B cell (primary cell): ENCODE results near the gene KSR2. TPM values are rescaled to one million over a fixed set of nuclear protein-coding genes. Genes with fewer than 3 reads are reported as not detected.

Experiments used
- ATAC-seq: fragments of 200-7000 bp; cut with Tn5 transposase; one replicate; pipeline ENCODE4 v1.10.0; 2021; ENCODE audit warnings: low read depth, mild to moderate bottlenecking, moderate number of reproducible peaks, moderate library complexity
- CTCF ChIA-PET: fragments of 350-600 bp; sonication (Branson Sonifier 250); formaldehyde crosslinking; loops from one replicate; lab custom pipeline; 2021; ENCODE audit warnings: antibody characterized with exemption, inconsistent platforms; lab: Charles Lee
- POLR2A ChIA-PET: fragments of 350-600 bp; sonication (Branson Sonifier 250); formaldehyde crosslinking; loops from one replicate; lab custom pipeline; 2021; ENCODE audit warnings: antibody characterized with exemption; lab: Charles Lee
- DNase-seq: peaks from one replicate; pipeline ENCODE4 v3.0.0; 2013
- H2AFZ ChIP-seq: 2 replicates; pipeline ENCODE4 v1.6.1; 2012; ENCODE audit warnings: mild to moderate bottlenecking, low read depth, low read length; ENCODE audit not compliant: insufficient read depth, poor library complexity, severe bottlenecking
- H3K27ac ChIP-seq, 2 donors: 1 replicate in 1 of 2; 2 replicates in 1 of 2; pipeline ENCODE4 v1.5.1; 2012 to 2013; ENCODE audit warnings: low read length in 2 of 2, mild to moderate bottlenecking in 2 of 2, moderate library complexity in 1 of 2
- H3K27me3 ChIP-seq, 4 experiments: fragments of 200-600 bp in 1 of 4; sonication (generic) in 1 of 4; replicated peaks in 1 of 4; 1 replicate in 2 of 4; 2 replicates in 2 of 4; pipeline versions ENCODE4 v1.6.1 to v1.7.0; 2013 to 2016; ENCODE audit warnings: low read length in 3 of 4, mild to moderate bottlenecking in 2 of 4, mixed read lengths in 1 of 4, moderate library complexity in 1 of 4; ENCODE audit not compliant: insufficient read depth in 4 of 4, control insufficient read depth in 3 of 4; ENCODE audit errors: control extremely low read depth in 1 of 4
- H3K36me3 ChIP-seq, 2 experiments: replicated peaks in 1 of 2; 1 replicate in 1 of 2; 2 replicates in 1 of 2; pipeline versions ENCODE4 v1.6.1 to v1.7.1; 2013; ENCODE audit warnings: low read length in 1 of 2; ENCODE audit not compliant: insufficient read depth in 2 of 2, control insufficient read depth in 1 of 2; ENCODE audit errors: control extremely low read depth in 1 of 2, extremely low read depth in 1 of 2
- H3K4me1 ChIP-seq, 2 donors: fragments of 200-600 bp in 1 of 2; sonication (generic) in 1 of 2; 1 replicate in 1 of 2; 2 replicates in 1 of 2; pipeline versions ENCODE4 v1.5.1 to v1.6.1; 2013 to 2017; ENCODE audit warnings: low read length in 2 of 2; ENCODE audit not compliant: control insufficient read depth in 2 of 2, insufficient read depth in 2 of 2
- H3K4me2 ChIP-seq: replicated peaks from 2 replicates; pipeline ENCODE3; 2012; ENCODE audit warnings: mild to moderate bottlenecking, low read depth, low read length; ENCODE audit not compliant: poor library complexity, severe bottlenecking
- H3K4me3 ChIP-seq, 5 experiments: fragments of 200-600 bp in 1 of 5; sonication (generic) in 1 of 5; 1 replicate in 3 of 5; 2 replicates in 2 of 5; pipeline versions ENCODE4 v1.5.1 to v1.7.0; 2011 to 2016; ENCODE audit warnings: low read length in 4 of 5, mild to moderate bottlenecking in 4 of 5, low read depth in 2 of 5, control low read depth in 1 of 5, moderate library complexity in 1 of 5; ENCODE audit not compliant: insufficient read depth in 1 of 5; ENCODE audit errors: control extremely low read depth in 1 of 5, extremely low read depth in 1 of 5
- H3K79me2 ChIP-seq: fragments of 200-600 bp; sonication (generic); one replicate; pipeline ENCODE4 v1.6.0; 2016; ENCODE audit warnings: low read length; ENCODE audit not compliant: control insufficient read depth, insufficient read depth
- H3K9ac ChIP-seq: fragments of 200-600 bp; sonication (generic); 2 replicates; pipeline ENCODE4 v1.6.1; 2017; ENCODE audit warnings: mild to moderate bottlenecking, low read length, moderate library complexity
- H3K9me3 ChIP-seq, 3 donors: one replicate each; pipeline versions ENCODE4 v1.6.1 to v1.7.1; 2013; ENCODE audit warnings: low read length in 2 of 3; ENCODE audit not compliant: control insufficient read depth in 2 of 3, insufficient read depth in 1 of 3; ENCODE audit errors: control extremely low read depth in 1 of 3
- H4K20me1 ChIP-seq: 2 replicates; pipeline ENCODE4 v1.6.0; 2012; ENCODE audit warnings: mild to moderate bottlenecking, low read length; ENCODE audit not compliant: insufficient read depth, control insufficient read depth, poor library complexity, severe bottlenecking
- H3K27ac Mint-ChIP-seq: one replicate; pipeline ENCODE4 v1.8.0; 2021; ENCODE audit warnings: mixed read lengths
- H3K27me3 Mint-ChIP-seq: one replicate; pipeline ENCODE4 v1.8.0; 2021; ENCODE audit warnings: mixed read lengths
- H3K4me1 Mint-ChIP-seq: one replicate; pipeline ENCODE4 v1.8.0; 2021; ENCODE audit warnings: mixed read lengths
- H3K4me3 Mint-ChIP-seq: one replicate; pipeline ENCODE4 v1.8.0; 2021; ENCODE audit warnings: mixed read lengths
- H3K9me3 Mint-ChIP-seq: one replicate; pipeline ENCODE4 v1.8.0; 2022; ENCODE audit warnings: mixed read lengths; ENCODE audit not compliant: insufficient read depth
- EZH2 ChIP-seq: IDR thresholded peaks from 2 replicates; pipeline ENCODE4 v1.6.1; 2012; ENCODE audit warnings: borderline replicate concordance, low read depth, mild to moderate bottlenecking, moderate library complexity, low read length; ENCODE audit not compliant: insufficient read depth, poor library complexity, severe bottlenecking
- WGBS: methylation state at CpG from one replicate; pipeline ENCODE4 v1.1.5; 2013; ENCODE audit warnings: missing lambda C conversion rate; ENCODE audit not compliant: insufficient coverage; 5-methylcytosine and 5-hydroxymethylcytosine counted together
- intact Hi-C: fragments of 100-400 bp; cut with micrococcal nuclease; formaldehyde crosslinking; loops from one replicate; pipeline ENCODE4 v1.10.0; 2022
- polyA plus RNA-seq: library from polyadenylated mRNA; depleted of rRNA; stranded (reverse); fragments of >200 nt; gene quantifications from 2 replicates; pipeline ENCODE4 v1.2.3, GENCODE V29; 2012
- total RNA-seq, 2 donors: library from RNA; stranded (reverse); fragments of 120-200 nt in 1 of 2; gene quantifications; 1 replicate in 1 of 2; 2 replicates in 1 of 2; pipeline versions ENCODE4 v1.2.3 to v1.2.4, GENCODE V29; 2013 to 2022
- TF ChIP-seq, protein P1 (sequence below): fragments of 200-600 bp; IDR thresholded peaks from one replicate; pipeline ENCODE4 v1.8.0; 2022; ENCODE audit warnings: antibody characterized with exemption, mild to moderate bottlenecking

The KSR2 gene
- total and polyA plus RNA-seq, 2 donors (not counting 1 experiment from before 2014, with no cell fraction given) = not detected

GRCh38 chr12:117702741-117703140 lies 266.0 kb downstream of the KSR2 start:
- no peak overlapping the region for H3K27ac ChIP-seq
- no peak for DNase-seq
- no peaks in the 10 kb centered on the region for H3K27me3 ChIP-seq
- H3K9me3 Mint-ChIP-seq = no peaks in the 10 kb centered on the region
- no peaks in the 10 kb centered on the region for H3K9me3 ChIP-seq
- H3K4me1 Mint-ChIP-seq = no peaks in the 10 kb centered on the region
- H3K4me3 ChIP-seq = no peak overlapping the region
- no peak overlapping the region for H3K27ac Mint-ChIP-seq
- no peak overlapping the region for H3K9ac ChIP-seq
- intact Hi-C loops = no loop called here
- H3K27me3 Mint-ChIP-seq = no peaks in the 10 kb centered on the region
- H3K4me3 Mint-ChIP-seq = no peak overlapping the region
- CTCF ChIA-PET = no interaction called here
- H2AFZ ChIP-seq = no peak overlapping the region
- TF ChIP-seq EZH2 = no peak
- TF ChIP-seq, protein P1, sequence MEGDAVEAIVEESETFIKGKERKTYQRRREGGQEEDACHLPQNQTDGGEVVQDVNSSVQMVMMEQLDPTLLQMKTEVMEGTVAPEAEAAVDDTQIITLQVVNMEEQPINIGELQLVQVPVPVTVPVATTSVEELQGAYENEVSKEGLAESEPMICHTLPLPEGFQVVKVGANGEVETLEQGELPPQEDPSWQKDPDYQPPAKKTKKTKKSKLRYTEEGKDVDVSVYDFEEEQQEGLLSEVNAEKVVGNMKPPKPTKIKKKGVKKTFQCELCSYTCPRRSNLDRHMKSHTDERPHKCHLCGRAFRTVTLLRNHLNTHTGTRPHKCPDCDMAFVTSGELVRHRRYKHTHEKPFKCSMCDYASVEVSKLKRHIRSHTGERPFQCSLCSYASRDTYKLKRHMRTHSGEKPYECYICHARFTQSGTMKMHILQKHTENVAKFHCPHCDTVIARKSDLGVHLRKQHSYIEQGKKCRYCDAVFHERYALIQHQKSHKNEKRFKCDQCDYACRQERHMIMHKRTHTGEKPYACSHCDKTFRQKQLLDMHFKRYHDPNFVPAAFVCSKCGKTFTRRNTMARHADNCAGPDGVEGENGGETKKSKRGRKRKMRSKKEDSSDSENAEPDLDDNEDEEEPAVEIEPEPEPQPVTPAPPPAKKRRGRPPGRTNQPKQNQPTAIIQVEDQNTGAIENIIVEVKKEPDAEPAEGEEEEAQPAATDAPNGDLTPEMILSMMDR = no peak
- H3K36me3 ChIP-seq = no peaks in the 10 kb centered on the region
- H3K4me2 ChIP-seq = no peak overlapping the region
- H3K79me2 ChIP-seq = no peaks in the 10 kb centered on the region
- 94% methylated on average over 2 of the region's 4 CpGs for WGBS
- no peaks in the 10 kb centered on the region for H3K4me1 ChIP-seq
- POLR2A ChIA-PET = no interaction called here
- no peaks in the 10 kb centered on the region for H4K20me1 ChIP-seq
- no peak for ATAC-seq

GRCh38 chr12:117699575-117699974 lies 269.2 kb downstream of the KSR2 start:
- CTCF ChIA-PET = no interaction called here
- Histone ChIP-seq H3K4me3 (no peak overlapping the region), H3K79me2 (no peaks in the 10 kb centered on the region), H4K20me1 (no peaks in the 10 kb centered on the region), H3K9ac (no peak overlapping the region), H2AFZ (no peak overlapping the region), H3K4me1 (no peaks in the 10 kb centered on the region), H3K9me3 (no peaks in the 10 kb centered on the region), H3K36me3 (no peaks in the 10 kb centered on the region), H3K4me2 (no peak overlapping the region), H3K27me3 (no peaks in the 10 kb centered on the region), H3K27ac (no peak overlapping the region)
- WGBS = no CpG with 5 or more reads among the region's 5 CpGs
- Mint-ChIP-seq H3K4me1 (no peaks in the 10 kb centered on the region), H3K27ac (no peak overlapping the region), H3K27me3 (no peaks in the 10 kb centered on the region), H3K4me3 (no peak overlapping the region), H3K9me3 (peaks cover 2% of the 10 kb centered on the region)
- no peak for TF ChIP-seq EZH2
- TF ChIP-seq, protein P1 = no peak
- intact Hi-C loops = no loop called here
- DNase-seq = no peak
- POLR2A ChIA-PET = no interaction called here
- ATAC-seq = no peak
